Measurements from ENCODE around the gene ZNF518A.

Gene ZNF518A, protein sequence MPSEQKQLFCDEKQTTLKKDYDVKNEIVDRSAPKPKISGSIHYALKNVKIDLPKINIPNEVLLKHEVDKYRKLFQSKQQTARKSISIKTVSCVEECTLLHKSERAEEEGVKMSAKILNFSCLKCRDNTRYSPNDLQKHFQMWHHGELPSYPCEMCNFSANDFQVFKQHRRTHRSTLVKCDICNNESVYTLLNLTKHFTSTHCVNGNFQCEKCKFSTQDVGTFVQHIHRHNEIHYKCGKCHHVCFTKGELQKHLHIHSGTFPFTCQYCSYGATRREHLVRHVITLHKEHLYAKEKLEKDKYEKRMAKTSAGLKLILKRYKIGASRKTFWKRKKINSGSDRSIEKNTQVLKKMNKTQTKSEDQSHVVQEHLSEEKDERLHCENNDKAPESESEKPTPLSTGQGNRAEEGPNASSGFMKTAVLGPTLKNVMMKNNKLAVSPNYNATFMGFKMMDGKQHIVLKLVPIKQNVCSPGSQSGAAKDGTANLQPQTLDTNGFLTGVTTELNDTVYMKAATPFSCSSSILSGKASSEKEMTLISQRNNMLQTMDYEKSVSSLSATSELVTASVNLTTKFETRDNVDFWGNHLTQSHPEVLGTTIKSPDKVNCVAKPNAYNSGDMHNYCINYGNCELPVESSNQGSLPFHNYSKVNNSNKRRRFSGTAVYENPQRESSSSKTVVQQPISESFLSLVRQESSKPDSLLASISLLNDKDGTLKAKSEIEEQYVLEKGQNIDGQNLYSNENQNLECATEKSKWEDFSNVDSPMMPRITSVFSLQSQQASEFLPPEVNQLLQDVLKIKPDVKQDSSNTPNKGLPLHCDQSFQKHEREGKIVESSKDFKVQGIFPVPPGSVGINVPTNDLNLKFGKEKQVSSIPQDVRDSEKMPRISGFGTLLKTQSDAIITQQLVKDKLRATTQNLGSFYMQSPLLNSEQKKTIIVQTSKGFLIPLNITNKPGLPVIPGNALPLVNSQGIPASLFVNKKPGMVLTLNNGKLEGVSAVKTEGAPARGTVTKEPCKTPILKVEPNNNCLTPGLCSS (N-terminal part only)

DNA sequence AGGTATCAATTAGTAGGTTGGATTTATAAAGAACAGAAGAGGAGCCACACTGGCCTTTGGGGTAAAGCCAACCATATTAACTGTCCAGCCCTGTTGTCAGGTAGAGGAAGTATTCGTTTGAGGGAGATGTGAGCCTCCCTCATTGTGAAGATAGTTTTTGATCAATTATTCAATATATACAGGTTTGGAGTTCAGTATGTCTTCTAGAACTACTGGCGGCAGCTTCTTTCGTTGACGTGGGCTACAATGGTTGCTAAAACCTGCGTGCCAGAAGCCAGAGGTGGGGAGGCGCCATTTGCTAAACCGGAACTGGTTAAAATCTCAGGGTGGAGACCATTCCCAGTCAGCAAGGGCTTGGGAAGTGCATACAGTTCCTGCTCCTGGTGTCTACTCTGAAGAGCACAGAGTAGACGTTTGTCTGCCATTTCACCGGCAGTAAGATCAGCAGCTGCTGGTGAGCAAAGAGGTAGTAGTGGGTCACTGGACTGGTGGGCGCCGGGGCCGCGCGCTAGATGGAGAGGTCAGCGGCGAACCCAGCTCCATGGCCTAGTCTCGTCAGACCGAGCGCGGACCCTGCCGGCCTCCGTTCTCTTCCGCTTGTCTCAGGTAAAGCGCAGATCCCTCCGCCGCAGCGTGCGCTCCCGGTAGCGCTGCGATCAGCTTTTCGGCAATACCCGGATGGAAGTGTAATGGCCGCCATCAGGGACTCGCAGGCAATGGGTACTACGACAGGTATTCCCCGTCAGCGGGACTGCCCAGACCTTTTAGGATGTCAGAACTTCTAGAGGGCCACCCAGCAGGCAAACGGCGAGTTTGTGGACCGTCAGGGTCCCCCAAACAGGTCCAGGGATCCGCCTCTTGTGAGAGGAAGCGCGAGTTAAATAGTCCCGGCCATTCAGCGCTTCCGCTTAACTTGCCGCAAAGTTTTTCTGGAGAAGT lies at the start of gene ZNF518A:
Gene ZNF518A, plus strand, starts transcription at position 911 of the 939 bp plus-strand sequence. CDS start 26,026 bp downstream, outside the sequence.
- H3K4me3 ChIP-seq (ENCODE audit: low read length) = peak within 1 kb of the TSS; percentile 77
- TF ChIP-seq, protein P1, sequence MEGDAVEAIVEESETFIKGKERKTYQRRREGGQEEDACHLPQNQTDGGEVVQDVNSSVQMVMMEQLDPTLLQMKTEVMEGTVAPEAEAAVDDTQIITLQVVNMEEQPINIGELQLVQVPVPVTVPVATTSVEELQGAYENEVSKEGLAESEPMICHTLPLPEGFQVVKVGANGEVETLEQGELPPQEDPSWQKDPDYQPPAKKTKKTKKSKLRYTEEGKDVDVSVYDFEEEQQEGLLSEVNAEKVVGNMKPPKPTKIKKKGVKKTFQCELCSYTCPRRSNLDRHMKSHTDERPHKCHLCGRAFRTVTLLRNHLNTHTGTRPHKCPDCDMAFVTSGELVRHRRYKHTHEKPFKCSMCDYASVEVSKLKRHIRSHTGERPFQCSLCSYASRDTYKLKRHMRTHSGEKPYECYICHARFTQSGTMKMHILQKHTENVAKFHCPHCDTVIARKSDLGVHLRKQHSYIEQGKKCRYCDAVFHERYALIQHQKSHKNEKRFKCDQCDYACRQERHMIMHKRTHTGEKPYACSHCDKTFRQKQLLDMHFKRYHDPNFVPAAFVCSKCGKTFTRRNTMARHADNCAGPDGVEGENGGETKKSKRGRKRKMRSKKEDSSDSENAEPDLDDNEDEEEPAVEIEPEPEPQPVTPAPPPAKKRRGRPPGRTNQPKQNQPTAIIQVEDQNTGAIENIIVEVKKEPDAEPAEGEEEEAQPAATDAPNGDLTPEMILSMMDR (conservative IDR thresholded peaks at IDR 0.05; ENCODE audit: low read length) = no peak
- DNase-seq (ENCODE audit: low read depth) = peak; percentile 99

DNA sequence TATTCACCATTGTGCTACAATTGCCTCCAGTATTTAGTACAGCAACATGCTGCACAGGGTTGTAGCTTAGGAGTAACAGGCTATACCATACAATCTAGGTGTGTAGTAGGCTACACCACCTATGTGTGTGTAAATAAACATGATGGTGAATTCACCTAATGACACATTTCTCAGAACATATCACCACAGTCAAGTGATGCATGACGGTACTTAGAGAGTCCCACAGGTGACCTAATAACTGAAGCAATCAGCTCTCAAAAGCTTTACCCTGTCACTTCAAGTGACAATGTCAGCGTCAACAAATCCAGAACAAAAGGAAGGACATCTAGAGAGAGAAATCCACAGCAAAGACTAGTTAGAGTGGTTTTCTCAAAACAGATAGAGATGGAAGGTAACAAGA lies 47.9 kb upstream of the ZNF518A start:
- no peak overlapping the region for H3K4me3 ChIP-seq (ENCODE audit: low read length)
- TF ChIP-seq, protein P1 (conservative IDR thresholded peaks at IDR 0.05; ENCODE audit: low read length) = no peak
- DNase-seq (ENCODE audit: low read depth) = no peak

DNA sequence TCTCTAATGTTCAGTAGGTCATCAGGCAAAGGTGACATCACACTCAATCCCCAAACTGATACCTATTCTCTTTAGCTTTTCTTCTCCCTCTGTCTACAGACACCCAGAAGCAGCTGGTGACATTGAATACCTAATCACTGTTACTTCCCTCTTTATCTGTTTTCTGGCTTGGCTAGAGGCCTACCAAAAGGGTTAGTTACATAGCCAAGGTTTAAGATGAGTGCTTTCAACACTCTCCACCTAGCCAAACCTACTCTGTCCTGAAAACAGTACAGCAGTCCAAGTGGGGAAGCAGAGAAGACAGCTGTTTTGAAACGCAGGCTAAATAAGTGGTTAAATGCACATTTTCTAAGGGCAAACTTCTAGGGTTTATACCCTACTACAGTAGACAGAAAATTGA lies 47.3 kb upstream of the ZNF518A start:
- DNase-seq (ENCODE audit: low read depth) = no peak
- H3K4me3 ChIP-seq (ENCODE audit: low read length) = no peak overlapping the region
- TF ChIP-seq, protein P1 (conservative IDR thresholded peaks at IDR 0.05; ENCODE audit: low read length) = no peak

DNA sequence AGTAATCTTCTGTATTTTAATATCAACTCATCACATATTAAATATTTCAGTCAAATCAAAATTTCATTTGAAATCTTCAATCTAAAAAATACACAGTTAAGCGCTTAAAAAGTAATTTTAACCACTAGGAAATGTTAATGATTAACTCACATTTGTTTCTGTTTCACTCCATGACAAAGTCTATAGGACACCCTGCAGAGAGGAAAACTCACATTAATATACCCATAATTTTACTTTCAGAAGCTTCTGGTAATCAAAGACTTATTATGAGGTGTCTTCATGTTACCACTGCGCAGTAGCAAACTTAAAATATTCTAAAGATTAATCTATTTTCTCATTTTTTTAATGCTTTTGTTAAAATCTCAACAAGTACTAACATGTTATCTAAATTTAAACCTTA lies 41.0 kb upstream of the ZNF518A start:
- peak overlapping the region; percentile 92 for H3K4me3 ChIP-seq (ENCODE audit: low read length)
- TF ChIP-seq, protein P1 (conservative IDR thresholded peaks at IDR 0.05; ENCODE audit: low read length) = no peak
- no peak for DNase-seq (ENCODE audit: low read depth)

DNA sequence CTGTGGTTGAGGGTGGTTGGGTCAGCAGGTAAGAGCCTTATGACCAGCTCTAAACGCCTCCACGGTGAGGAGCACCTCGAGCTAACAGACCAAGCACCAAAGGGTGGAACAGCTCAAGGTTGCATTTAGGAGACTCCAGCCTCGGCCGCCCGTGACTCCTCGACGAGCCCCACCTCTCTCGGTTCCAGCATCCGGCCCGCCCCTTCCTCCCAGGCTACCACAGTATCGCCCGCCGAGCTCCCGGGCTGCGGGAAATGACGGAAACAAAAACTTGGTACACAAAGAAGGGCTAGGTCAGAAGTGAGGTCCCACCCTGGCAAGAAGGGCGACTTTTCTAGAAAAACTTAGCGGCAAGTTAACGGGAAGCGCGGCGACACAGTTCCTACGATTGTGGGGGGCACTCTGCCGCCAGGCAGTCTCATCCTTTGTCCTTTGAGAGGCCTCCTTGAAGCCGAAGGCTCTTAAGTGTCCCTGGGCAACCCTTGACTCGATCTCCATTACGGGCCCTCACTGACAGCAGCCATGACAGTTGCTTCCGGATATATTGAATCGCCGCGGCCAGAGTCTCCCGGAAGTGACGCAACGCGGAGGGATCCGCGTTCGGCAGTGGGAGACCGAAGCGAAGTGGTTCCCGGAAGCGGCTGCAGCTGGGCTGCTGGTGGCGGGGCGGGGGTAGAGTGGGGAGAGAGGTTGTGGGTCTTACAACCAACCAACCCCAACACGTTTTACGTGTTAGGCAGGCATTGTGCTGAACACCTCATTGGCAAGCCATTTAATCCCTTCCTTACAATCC lies 40.2 kb upstream of the ZNF518A start:
- H3K4me3 ChIP-seq (ENCODE audit: low read length) = peak overlapping the region; percentile 92
- DNase-seq (ENCODE audit: low read depth) = peak; percentile 98
- TF ChIP-seq, protein P1 (conservative IDR thresholded peaks at IDR 0.05; ENCODE audit: low read length) = no peak

DNA sequence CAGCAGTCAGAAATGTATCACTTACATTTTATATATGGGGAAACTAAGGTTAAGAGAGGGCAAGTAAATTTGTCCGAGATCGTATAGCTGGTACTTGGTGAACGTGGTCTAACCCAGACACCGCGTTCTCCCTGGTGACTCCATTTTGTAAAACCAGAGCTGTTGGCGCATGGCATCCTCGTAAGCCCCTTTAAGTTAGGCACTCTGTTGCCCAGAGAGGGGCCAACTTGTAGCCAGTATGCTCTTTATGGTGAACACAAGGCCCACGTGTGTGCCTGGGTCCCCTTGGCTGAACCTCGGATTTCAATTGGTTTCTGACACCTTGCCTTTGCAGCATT lies 39.7 kb upstream of the ZNF518A start:
- no peak for DNase-seq (ENCODE audit: low read depth)
- H3K4me3 ChIP-seq (ENCODE audit: low read length) = peak overlapping the region; percentile 92
- TF ChIP-seq, protein P1 (conservative IDR thresholded peaks at IDR 0.05; ENCODE audit: low read length) = no peak

Measured in AG10803 (cell line).